H9 (cell line): ENCODE data around the gene DSE. TPM values are rescaled to one million over a fixed set of nuclear protein-coding genes. Genes with fewer than 3 reads are reported as not detected.

Experiments
- DNase-seq: peaks from one replicate; pipeline ENCODE4 v3.0.0-alpha.2; 2017
- H2AFZ ChIP-seq: one replicate; pipeline ENCODE4 v1.6.1; 2013; ENCODE audit warnings: mild to moderate bottlenecking, low read length, control low read depth, moderate library complexity
- H2AK5ac ChIP-seq: 2 replicates; pipeline ENCODE4 v1.6.1; 2013; ENCODE audit warnings: low read length, control low read depth, mixed read lengths; ENCODE audit not compliant: insufficient read length
- H2BK120ac ChIP-seq: one replicate; pipeline ENCODE4 v1.6.1; 2013; ENCODE audit warnings: low read depth, mild to moderate bottlenecking, low read length, control low read depth, inconsistent platforms; ENCODE audit not compliant: poor library complexity, severe bottlenecking
- H2BK12ac ChIP-seq: 2 replicates; pipeline ENCODE4 v1.6.1; 2013; ENCODE audit warnings: low read length, control low read depth, mixed read lengths, low read depth; ENCODE audit not compliant: insufficient read length
- H2BK15ac ChIP-seq: 2 replicates; pipeline ENCODE4 v1.6.1; 2013; ENCODE audit warnings: low read depth, low read length, control low read depth
- H2BK20ac ChIP-seq: one replicate; pipeline ENCODE4 v1.6.1; 2013; ENCODE audit warnings: low read depth, mild to moderate bottlenecking, low read length, control low read depth, inconsistent platforms; ENCODE audit not compliant: poor library complexity, severe bottlenecking
- H2BK5ac ChIP-seq: 2 replicates; pipeline ENCODE4 v1.6.1; 2013; ENCODE audit warnings: low read length, control low read depth, mixed read lengths; ENCODE audit not compliant: insufficient read length
- H3K14ac ChIP-seq: 2 replicates; pipeline ENCODE4 v1.6.1; 2013; ENCODE audit warnings: low read length, control low read depth; ENCODE audit not compliant: insufficient read depth
- H3K18ac ChIP-seq: 2 replicates; pipeline ENCODE4 v1.6.1; 2013; ENCODE audit warnings: low read depth, mild to moderate bottlenecking, mixed read lengths, low read length, control low read depth; ENCODE audit not compliant: insufficient read length
- H3K23ac ChIP-seq: 2 replicates; pipeline ENCODE4 v1.6.1; 2013; ENCODE audit warnings: low read length, control low read depth, mixed read lengths, low read depth; ENCODE audit not compliant: insufficient read length
- H3K23me2 ChIP-seq: 2 replicates; pipeline ENCODE4 v1.6.1; 2013; ENCODE audit warnings: low read depth, mild to moderate bottlenecking, mixed read lengths, low read length, control low read depth; ENCODE audit not compliant: insufficient read length, poor library complexity, severe bottlenecking
- H3K27ac ChIP-seq: 2 replicates; pipeline ENCODE4 v1.5.1; 2013; ENCODE audit warnings: low read length, control low read depth, mixed read lengths, low read depth; ENCODE audit not compliant: insufficient read length
- H3K27me3 ChIP-seq: 2 replicates; pipeline ENCODE4 v1.6.1; 2013; ENCODE audit warnings: low read length, control low read depth, inconsistent platforms; ENCODE audit not compliant: insufficient read depth
- H3K4ac ChIP-seq: 2 replicates; pipeline ENCODE4 v1.6.1; 2013; ENCODE audit warnings: low read depth, mild to moderate bottlenecking, control low read depth, inconsistent platforms, low read length, moderate library complexity
- H3K4me1 ChIP-seq: 2 replicates; pipeline ENCODE4 v1.6.1; 2013; ENCODE audit warnings: low read length, control low read depth, inconsistent platforms; ENCODE audit not compliant: insufficient read depth
- H3K4me2 ChIP-seq: 2 replicates; pipeline ENCODE4 v1.6.1; 2013; ENCODE audit warnings: low read length, control low read depth, mixed read lengths; ENCODE audit not compliant: insufficient read length, insufficient read depth
- H3K56ac ChIP-seq: 2 replicates; pipeline ENCODE4 v1.6.1; 2013; ENCODE audit warnings: low read depth, mild to moderate bottlenecking, mixed read lengths, low read length, control low read depth; ENCODE audit not compliant: insufficient read length
- H3K79me1 ChIP-seq: 2 replicates; pipeline ENCODE4 v1.6.1; 2013; ENCODE audit warnings: low read depth, mild to moderate bottlenecking, moderate library complexity, low read length, control low read depth, inconsistent platforms; ENCODE audit not compliant: insufficient read depth, poor library complexity, severe bottlenecking
- H3K79me2 ChIP-seq: 2 replicates; pipeline ENCODE4 v1.6.1; 2013; ENCODE audit warnings: low read length, control low read depth, inconsistent platforms; ENCODE audit not compliant: insufficient read depth
- H3K9ac ChIP-seq: 2 replicates; pipeline ENCODE4 v1.6.1; 2013; ENCODE audit warnings: low read length, control low read depth, mixed read lengths; ENCODE audit not compliant: insufficient read length; ENCODE audit errors: extremely low read depth
- H3K9me3 ChIP-seq: one replicate; pipeline ENCODE4 v1.6.1; 2013; ENCODE audit warnings: low read depth, low read length, inconsistent platforms; ENCODE audit not compliant: control insufficient read depth
- H3T11ph ChIP-seq: one replicate; pipeline ENCODE4 v1.6.1; 2013; ENCODE audit warnings: mild to moderate bottlenecking, low read length, control low read depth, inconsistent platforms
- H4K20me1 ChIP-seq: one replicate; pipeline ENCODE4 v1.6.1; 2013; ENCODE audit not compliant: control insufficient read depth, insufficient read length, insufficient read depth
- H4K5ac ChIP-seq: 2 replicates; pipeline ENCODE4 v1.6.1; 2013; ENCODE audit warnings: low read depth, mild to moderate bottlenecking, mixed read lengths, low read length, control low read depth; ENCODE audit not compliant: insufficient read length
- H4K8ac ChIP-seq: replicated peaks from 2 replicates; pipeline ENCODE4 v1.6.1; 2013; ENCODE audit warnings: low read length, control low read depth, mixed read lengths, low read depth; ENCODE audit not compliant: insufficient read length
- H4K91ac ChIP-seq: 2 replicates; pipeline ENCODE4 v1.6.1; 2013; ENCODE audit warnings: low read depth, mild to moderate bottlenecking, moderate library complexity, mixed read lengths, low read length, control low read depth; ENCODE audit not compliant: insufficient read length
- H3K27ac Mint-ChIP-seq, 3 experiments: 2 replicates in 2 of 3; 3 replicates in 1 of 3; pipeline ENCODE4 v1.8.0; 2020 to 2021; ENCODE audit warnings: mixed read lengths in 3 of 3, mild to moderate bottlenecking in 1 of 3, moderate library complexity in 1 of 3
- H3K27me3 Mint-ChIP-seq: 2 replicates; pipeline ENCODE4 v1.8.0; 2021; ENCODE audit warnings: low read depth, mild to moderate bottlenecking, moderate library complexity, mixed read lengths
- H3K36me3 Mint-ChIP-seq, 3 experiments: 2 replicates in 2 of 3; 3 replicates in 1 of 3; pipeline ENCODE4 v1.8.0; 2020 to 2021; ENCODE audit warnings: low read depth in 3 of 3, mixed read lengths in 3 of 3; ENCODE audit not compliant: insufficient read depth in 1 of 3
- H3K4me1 Mint-ChIP-seq, 2 experiments: 2 replicates each; pipeline ENCODE4 v1.8.0; 2020; ENCODE audit warnings: mixed read lengths in 2 of 2
- H3K4me3 Mint-ChIP-seq, 2 experiments: 2 replicates in 1 of 2; 3 replicates in 1 of 2; pipeline ENCODE4 v1.8.0; 2020 to 2021; ENCODE audit warnings: mild to moderate bottlenecking in 2 of 2, mixed read lengths in 2 of 2, moderate library complexity in 1 of 2
- H3K9me3 Mint-ChIP-seq, 2 experiments: 2 replicates in 1 of 2; 3 replicates in 1 of 2; pipeline ENCODE4 v1.8.0; 2020; ENCODE audit warnings: mild to moderate bottlenecking in 2 of 2, mixed read lengths in 2 of 2, moderate library complexity in 1 of 2
- CTCF ChIP-seq: fragments of 200-600 bp; sonication (generic); conservative IDR thresholded peaks from 3 replicates; pipeline ENCODE4 v1.8.0; 2021; ENCODE audit warnings: antibody characterized with exemption, mild to moderate bottlenecking
- WGBS: extraction: QIAGEN DNeasy Blood & Tissue Kit; methylation state at CpG from one replicate; pipeline ENCODE4 v1.1.7; 2013; ENCODE audit warnings: missing lambda C conversion rate, low lambda C conversion rate, mixed read lengths; ENCODE audit not compliant: insufficient read length; ENCODE audit errors: extremely low coverage; 5-methylcytosine and 5-hydroxymethylcytosine counted together
- total RNA-seq: library from RNA; stranded (reverse); gene quantifications from 2 replicates; pipeline ENCODE4 v1.2.1, GENCODE V29; 2021

The DSE gene
- total RNA-seq, 1 experiment from 2014 or later: 45.6 TPM

- Mint-ChIP-seq H3K4me1 (peaks cover 10 to 16% of the 10 kb centered on the region in 2 experiments), H3K4me3 (peak overlapping the region; percentile 84 to 94), H3K9me3 (no peaks in the 10 kb centered on the region), H3K27me3 (no peaks in the 10 kb centered on the region; the same call in 1 of the 2 replicates), H3K27ac (peak overlapping the region; percentile 94 to 98 (median 95)), H3K36me3 (no peaks in the 10 kb centered on the region; a peak in 1 of 7 replicates)
- Histone ChIP-seq H3K4me1 (no peaks in the 10 kb centered on the region), H3T11ph (no peak overlapping the region), H2BK15ac (no peak overlapping the region), H2BK20ac (no peak overlapping the region), H2BK5ac (no peak overlapping the region), H2BK120ac (no peak overlapping the region), H3K27me3 (no peaks in the 10 kb centered on the region), H3K4me2 (peak overlapping the region; percentile 69), H3K79me2 (peaks cover 7% of the 10 kb centered on the region; the same call in 1 of the 2 replicates), H3K9ac (peak overlapping the region; percentile 64), H4K5ac (no peak overlapping the region), H3K79me1 (no peaks in the 10 kb centered on the region), H4K20me1 (no peaks in the 10 kb centered on the region), H3K23ac (no peak overlapping the region), H3K56ac (no peak overlapping the region), H3K9me3 (no peaks in the 10 kb centered on the region), H2BK12ac (no peak overlapping the region), H3K27ac (no peak overlapping the region), H3K14ac (peak overlapping the region; percentile 60; the same call in 1 of the 2 replicates), H3K18ac (peak overlapping the region; percentile 79), H2AFZ (peak overlapping the region; percentile 11), H3K23me2 (peaks cover 7% of the 10 kb centered on the region), H4K8ac (no peak overlapping the region), H4K91ac (no peak overlapping the region), H3K4ac (no peak overlapping the region), H2AK5ac (no peak overlapping the region)
- no peak for TF ChIP-seq CTCF
- no CpG with 5 or more reads among the region's 29 CpGs for WGBS
- DNase-seq: no peak
Measured at GRCh38 chr6:116369964-116370759, 585 bp upstream of the DSE start.
